Fibroblast of mammary gland (primary cell): ENCODE data around the gene HLA-DOA.

ENCODE experiments used
- DNase-seq: peaks from one replicate; pipeline ENCODE4 v3.0.0-alpha.2; 2010; ENCODE audit warnings: low read depth
- H3K4me3 ChIP-seq: 2 replicates; pipeline ENCODE4 v1.5.1; 2011; ENCODE audit warnings: low read depth, mild to moderate bottlenecking, low read length, moderate library complexity; ENCODE audit not compliant: control insufficient read depth
- CTCF ChIP-seq: conservative IDR thresholded peaks from 2 replicates; pipeline ENCODE4 v1.5.1; 2011; ENCODE audit warnings: low read depth, low read length, inconsistent platforms; ENCODE audit not compliant: control insufficient read depth, insufficient read depth

HLA-DOA gene

GRCh38 chr6:33028220-33028849, 18.9 kb upstream of the HLA-DOA start:
- H3K4me3 ChIP-seq = no peak overlapping the region
- no peak for DNase-seq

GRCh38 chr6:33024521-33024920, 15.1 kb upstream of the HLA-DOA start:
- H3K4me3 ChIP-seq = no peak overlapping the region
- no peak for DNase-seq
- TF ChIP-seq CTCF = no peak

More at GRCh38 chr6:33028220-33028849, 18.9 kb upstream of the HLA-DOA start:
- TF ChIP-seq CTCF = no peak

GRCh38 chr6:33023536-33023935, 14.1 kb upstream of the HLA-DOA start:
- no peak for TF ChIP-seq CTCF
- DNase-seq = no peak
- H3K4me3 ChIP-seq = no peak overlapping the region

- DNase-seq = no peak
- no peak overlapping the region for H3K4me3 ChIP-seq
- TF ChIP-seq CTCF = no peak
These were observed 12.5 kb upstream of the HLA-DOA start for GRCh38 chr6:33021917-33022316.

GRCh38 chr6:33019372-33019771, 10.0 kb upstream of the HLA-DOA start:
- no peak for DNase-seq
- no peak overlapping the region for H3K4me3 ChIP-seq
- no peak for TF ChIP-seq CTCF

- TF ChIP-seq CTCF = no peak
- H3K4me3 ChIP-seq = no peak overlapping the region
These were observed 9.5 kb upstream of the HLA-DOA start for GRCh38 chr6:33018904-33019303.

GRCh38 chr6:33018418-33018817, 9.0 kb upstream of the HLA-DOA start:
- DNase-seq = no peak
- H3K4me3 ChIP-seq = no peak overlapping the region
- TF ChIP-seq CTCF = no peak

More at GRCh38 chr6:33018904-33019303, 9.5 kb upstream of the HLA-DOA start:
- peak; percentile 39 for DNase-seq
